H54 (cell line): ENCODE measurements around the gene MRO.
"Not testable (repeated sequence)": the region's sequence is repeated elsewhere in the genome, so short reads cannot be mapped to it uniquely, and the experiment has no call there.

Experiments
- DNase-seq: peaks from one replicate; pipeline ENCODE4 v3.0.0; 2011; ENCODE audit warnings: low spot score, mixed read lengths; ENCODE audit not compliant: insufficient read length
- FAIRE-seq: peaks from 3 replicates; lab custom pipeline; 2011; peaks lifted over from hg19 to GRCh38; lab: Jason Lieb, UNC
- POLR2A ChIP-seq: IDR thresholded peaks from 2 replicates; pipeline ENCODE4 v1.6.1; 2011; ENCODE audit warnings: low read depth, mild to moderate bottlenecking, low read length

The MRO gene

DNA sequence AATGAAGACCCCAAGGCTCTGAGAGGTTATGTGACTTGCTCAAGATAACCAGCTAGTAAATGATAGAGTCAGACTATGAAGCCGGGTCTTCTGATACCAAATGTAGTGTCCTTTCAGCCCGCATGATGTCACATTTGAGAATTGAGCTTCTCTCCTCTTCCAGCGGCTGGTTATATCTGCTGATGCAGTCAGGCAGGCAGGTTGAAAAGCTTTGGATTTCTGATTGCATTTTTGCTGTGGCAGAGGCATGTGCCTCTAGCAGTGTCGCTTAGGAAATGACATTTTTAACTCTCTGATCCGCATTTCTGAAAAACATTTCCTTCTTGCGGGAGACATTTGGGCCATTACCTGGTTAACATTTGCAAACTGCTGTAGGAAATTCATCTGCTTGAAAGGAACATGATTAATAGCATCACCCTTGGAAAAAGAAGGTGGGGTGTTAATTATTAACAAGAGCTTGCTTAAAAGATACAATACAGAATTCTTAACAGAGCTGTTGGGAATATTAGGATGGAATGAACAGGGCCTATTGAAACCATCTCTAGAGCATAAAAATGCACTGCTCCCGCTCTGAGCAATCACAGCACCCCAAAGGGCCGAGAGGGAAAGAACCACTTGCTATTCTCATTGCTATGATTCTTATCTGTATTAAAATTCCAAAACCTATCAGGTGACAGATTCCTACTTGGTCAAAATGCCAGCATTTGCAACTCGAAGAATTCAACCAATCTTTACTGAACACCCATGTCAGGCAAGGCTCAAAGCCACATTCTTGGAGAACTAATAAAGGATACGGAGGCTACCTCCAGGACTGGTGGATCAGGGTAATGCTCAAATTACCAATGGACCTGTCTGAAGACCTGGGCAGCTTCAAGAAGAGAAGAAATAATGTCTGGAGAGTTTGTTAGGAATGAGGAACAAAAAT, 25.9 kb downstream of the MRO start:
- DNase-seq (no peak), FAIRE-seq (no peak)
- TF ChIP-seq POLR2A = no peak

DNA sequence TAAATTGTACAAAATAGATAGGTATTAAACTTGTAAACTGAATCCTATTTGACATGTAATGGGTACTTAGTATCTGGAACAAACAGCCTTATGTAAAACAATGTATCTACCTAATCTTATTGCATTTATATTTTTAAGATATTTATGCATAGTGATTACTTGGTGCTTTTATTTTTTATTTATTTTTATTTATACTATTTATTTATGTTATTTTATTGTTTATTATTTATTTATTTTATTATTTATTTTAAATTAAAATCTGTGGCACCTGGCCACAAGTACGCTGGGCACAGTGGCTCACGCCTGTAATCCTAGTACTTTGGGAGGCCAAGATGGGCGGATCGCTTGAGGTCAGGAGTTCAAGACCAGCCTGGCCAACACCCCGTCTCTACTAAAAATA, 26.9 kb downstream of the MRO start:
- FAIRE-seq (no peak), DNase-seq (no peak)
- TF ChIP-seq POLR2A = no peak

DNA sequence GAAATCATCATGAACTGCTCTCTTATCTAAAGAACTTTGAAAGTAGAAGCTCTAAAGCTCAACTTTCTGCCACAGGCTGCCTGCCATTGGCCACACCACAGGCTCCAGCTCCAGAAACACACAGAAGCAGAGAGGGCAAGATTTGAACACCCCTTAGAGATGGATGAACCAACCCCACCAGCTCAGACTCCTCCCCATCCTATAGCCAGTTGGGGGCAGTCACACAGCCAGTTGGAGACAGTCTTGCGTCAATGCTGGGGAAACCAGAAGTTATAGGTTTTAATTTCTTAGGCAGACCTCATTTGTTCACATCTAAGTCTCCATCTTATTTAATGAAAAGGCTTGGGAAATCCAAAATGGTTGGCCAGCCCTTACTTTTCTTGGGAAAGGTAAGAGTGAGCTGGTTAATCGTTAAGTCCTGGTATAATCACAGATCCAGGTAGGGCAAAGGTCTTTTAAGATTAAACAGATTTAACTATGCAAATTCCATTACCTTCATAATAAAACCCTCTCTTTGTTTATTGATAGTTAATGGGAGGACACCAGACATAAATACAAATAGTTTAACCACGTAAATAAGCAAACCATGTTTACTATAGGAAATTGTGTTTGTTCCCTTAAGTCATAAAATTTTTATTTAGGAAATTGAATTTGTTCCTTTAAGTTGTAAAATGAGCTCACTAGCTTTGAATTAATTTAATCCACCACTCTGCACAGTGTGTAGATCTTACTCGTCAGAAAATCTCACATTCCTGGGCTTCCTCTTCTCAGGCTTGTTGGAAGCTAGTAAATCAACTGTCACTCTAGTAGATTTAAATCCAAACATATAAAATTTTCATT, 28.0 kb downstream of the MRO start:
- FAIRE-seq (no peak), DNase-seq (no peak)
- TF ChIP-seq POLR2A = no peak

DNA sequence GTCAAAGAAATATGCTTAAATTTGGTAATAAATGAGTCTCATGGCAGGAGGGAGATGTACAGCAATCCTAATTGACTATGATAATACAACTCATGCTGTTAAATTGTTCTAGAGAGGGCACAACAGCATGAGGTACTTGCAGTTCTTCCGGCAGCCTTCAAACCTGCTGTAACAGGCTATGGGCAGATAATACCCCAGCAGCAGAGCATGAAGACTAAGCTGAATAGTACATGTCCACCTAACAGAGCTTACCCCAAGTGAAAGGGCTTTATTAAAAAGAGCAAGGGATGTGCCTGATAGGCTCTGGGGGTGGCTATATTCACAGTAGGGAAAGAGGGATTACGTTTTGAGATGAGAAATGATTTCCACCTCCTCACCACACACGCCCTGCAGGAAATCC, 28.9 kb downstream of the MRO start:
- FAIRE-seq = no peak
- no peak for DNase-seq
- no peak for TF ChIP-seq POLR2A

DNA sequence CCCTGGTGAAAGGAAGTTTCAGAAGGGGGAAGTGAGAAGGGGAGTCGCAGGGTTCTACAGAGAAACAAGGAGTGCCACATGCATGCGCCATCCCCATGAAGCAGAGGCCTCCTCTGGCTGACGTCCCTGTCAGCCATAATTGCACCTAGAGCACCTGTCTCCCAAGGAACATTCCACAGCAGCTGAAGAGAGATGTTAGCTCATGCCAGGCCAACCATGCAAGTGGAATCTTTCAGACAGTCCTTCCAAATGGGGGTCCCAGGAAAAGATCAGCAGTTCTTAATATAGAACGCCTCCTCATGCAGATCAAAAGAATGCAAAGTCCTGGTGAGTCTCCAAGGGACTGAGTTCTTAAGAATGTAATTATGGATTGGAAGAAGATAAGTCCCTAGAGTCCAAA, 29.6 kb downstream of the MRO start:
- FAIRE-seq (no peak), DNase-seq (no peak)
- no peak for TF ChIP-seq POLR2A

DNA sequence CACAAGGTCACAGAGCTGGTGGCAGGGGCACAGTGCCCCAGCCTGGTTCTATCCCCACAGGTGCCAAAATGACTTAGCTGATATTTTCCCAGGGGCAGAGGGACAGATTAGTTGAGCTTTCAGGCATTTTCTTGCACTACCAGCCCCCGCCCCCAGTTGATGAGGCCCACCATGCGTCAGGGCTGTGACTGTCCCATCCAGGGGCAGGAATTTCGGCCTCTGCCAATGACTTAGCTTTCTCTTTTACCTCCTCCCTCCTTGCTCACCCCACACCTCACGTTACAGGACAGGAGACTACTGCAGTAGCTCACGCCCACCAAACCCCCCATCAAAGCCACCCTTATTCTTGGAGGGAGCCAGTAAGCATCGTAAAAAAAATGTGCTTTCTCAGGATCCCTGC, 31.5 kb downstream of the MRO start:
- FAIRE-seq (no peak), DNase-seq (no peak)
- no peak for TF ChIP-seq POLR2A

DNA sequence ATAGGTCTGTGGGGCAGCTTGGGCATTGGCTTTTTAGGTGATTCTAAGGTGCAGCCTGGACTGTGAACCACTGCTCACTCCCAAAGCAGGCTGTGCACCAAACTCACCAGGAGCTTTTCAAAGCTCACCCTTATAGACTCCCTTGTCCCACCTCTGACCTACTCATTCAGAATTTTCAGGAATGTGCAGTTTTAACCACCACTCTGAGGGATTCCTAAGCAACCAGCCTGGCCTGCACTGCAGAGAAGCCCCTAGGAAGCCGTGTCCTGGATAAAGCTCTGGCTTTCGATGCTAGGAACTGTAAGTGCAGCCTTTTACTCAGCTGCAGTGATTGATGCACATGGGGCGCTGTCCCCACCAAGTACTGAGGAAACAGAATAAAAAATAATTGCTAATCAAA, 33.0 kb downstream of the MRO start:
- DNase-seq (no peak), FAIRE-seq (no peak)
- no peak for TF ChIP-seq POLR2A

DNA sequence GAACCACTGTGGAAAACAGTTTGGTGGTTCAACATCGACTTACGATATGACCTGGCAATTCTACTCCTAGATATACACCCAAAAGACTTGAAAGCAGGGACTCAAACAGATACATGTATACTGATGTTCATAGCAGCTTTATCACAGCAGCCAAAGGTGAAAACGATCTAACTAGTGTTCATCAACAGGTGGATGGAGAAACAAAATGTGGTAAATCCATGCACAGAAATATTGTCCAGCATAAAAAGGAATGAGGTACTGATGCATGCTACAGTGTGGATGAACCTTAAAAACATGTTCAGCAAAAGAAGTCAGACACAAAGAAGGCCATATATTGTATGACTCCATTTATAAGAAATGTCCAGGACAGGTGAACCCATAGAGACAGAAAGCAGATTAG, 36.3 kb downstream of the MRO start:
- no peak for DNase-seq
- FAIRE-seq = no peak
- TF ChIP-seq POLR2A = no peak

DNA sequence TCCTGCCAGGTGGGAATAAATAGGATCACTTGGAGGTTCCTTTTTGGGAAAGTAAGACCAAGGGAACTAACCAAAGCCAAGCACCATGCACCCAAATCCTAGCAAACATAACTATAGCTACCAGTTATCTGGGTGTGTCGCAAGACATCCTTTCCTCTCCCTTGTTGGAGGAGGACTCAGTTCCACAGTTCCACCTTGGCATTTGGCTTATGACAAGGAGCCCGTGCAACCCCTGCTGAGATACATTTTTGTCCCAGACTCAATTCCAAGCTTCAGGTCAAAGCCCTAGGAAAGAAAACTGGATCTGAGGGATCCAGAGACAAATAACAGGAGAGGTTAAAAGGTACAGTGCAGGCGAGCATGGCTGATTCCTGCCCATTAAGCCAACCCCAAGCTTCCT, 40.8 kb downstream of the MRO start:
- FAIRE-seq, DNase-seq: not testable (repeated sequence)

DNA sequence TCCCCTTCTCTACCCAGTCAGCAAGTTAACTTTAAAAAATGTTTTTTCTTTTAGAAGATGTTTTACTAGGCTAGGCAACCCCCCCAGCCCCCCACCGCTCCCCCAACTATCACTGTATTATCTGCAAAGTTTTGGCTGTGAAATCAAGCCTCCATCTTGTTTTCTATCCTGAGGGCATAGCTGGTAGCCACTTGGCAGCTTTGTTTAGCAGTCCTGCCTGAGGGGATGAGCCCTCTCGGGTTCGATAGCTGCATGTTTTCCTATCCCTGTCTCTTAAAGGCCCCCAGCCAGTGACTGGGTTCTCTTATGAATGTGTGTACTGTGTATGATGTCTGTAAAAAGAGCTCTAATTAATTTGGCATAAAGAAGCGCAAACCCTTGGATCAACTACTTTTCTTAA, 43.4 kb downstream of the MRO start:
- FAIRE-seq (no peak), DNase-seq (no peak)
- TF ChIP-seq POLR2A = no peak

DNA sequence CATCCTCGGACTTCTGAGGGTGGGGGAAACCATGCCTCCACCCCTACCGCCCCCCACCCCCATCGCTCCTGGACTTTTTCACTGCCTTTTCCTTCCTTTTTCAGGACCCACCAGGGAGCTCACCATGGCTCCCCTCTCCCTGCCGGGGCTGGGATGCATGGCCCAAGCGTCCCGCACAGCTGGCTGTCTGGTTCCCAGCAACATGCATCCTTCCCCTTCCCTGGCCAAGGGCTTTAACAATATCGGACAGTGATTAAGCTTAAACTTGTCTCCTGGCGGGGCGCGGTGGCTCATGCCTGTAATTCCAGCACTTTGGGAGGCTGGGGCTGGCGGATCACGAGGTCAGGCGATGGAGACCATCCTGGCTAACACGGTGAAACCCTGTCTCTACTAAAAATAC, 44.1 kb downstream of the MRO start:
- TF ChIP-seq POLR2A = no peak
- no peak for DNase-seq
- FAIRE-seq = no peak

DNA sequence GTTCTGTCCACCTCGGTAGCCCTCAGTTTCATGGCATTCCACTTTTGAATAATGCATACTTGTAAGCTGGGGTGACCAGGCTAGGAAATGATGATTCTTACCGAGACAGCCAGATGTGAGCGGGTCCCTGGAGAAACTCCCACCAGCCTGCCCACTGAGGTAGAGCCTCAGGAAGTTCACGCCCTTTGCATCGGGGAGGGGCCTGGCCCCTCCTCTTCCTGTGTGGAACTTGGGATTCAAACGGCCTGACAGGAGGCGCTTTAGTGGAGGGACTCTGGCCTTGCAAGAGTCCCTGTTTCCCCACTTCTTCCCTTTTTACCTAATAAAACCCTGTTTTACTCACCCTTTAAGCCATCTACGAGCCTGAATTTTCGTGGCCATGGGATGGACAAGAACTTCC, 44.6 kb downstream of the MRO start:
- no peak for FAIRE-seq
- no peak for DNase-seq
- TF ChIP-seq POLR2A = no peak

DNA sequence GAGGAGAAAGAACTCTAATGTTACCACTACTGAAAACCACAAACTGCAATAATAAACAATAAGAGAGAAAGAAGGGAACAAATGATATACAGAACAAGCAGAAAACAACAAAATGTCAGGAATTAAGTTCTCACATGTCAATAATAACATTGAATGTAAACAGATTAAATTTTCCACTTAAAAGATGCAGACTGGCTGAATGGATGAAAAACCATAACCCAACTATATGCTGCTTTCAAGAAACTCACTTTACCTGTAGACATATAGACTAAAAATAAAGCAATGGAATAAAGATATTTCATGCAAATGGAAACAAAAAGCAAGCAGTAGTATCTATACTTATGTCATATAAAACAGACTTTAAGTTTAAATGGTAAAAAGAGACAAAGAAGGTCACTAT, 50.4 kb downstream of the MRO start:
- TF ChIP-seq POLR2A = no peak
- DNase-seq = no peak
- no peak for FAIRE-seq

DNA sequence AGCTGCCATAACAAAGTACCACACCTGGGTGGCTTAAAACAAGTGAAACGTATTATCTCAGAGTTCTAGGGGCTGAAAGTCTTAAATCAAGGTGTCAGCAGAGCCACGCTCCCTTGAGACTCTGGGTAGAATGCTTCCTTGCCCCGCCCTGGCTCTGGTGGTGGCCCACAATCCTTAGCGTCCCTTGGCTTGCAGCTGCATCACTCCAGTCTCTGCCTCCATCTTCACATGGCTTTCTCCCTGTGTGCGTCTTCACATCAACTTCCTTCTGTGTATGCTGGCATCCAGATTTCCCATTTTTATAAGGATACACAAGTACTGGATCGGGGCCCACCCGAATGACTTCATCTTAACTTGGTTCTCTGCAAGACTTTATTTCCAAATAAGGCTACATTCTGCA, 62.5 kb downstream of the MRO start:
- DNase-seq (no peak), FAIRE-seq (no peak)

More for the DNA sequence above, 62.5 kb downstream of the MRO start:
- TF ChIP-seq POLR2A = no peak
